A549 treated with Hydrocortisone at 1 μM for 4 hours (cell line): Measurements from ENCODE around the gene GPC6. TPM values are rescaled to one million over a fixed set of nuclear protein-coding genes. Genes with fewer than 3 reads are reported as not detected.

Source experiments
- total RNA-seq: library from RNA; stranded (reverse); fragments of 200-300 nt; extraction: Qiagen RNA extraction; gene quantifications from 5 replicates; pipeline ENCODE4 v1.2.3, GENCODE V29; 2022

GPC6 gene
- total RNA-seq, result 3.5 to 6.3 TPM (median 5.1 TPM) in 5 replicates

GRCh38 chr13:93226623-93227279, at the start of gene GPC6:
Gene GPC6 (plus strand): TSS chr13:93226807.

